ENCODE measurements around the gene MYO5B. TPM values are rescaled to one million over a fixed set of nuclear protein-coding genes. Genes with fewer than 3 reads are reported as not detected.

Gene MYO5B
- total RNA-seq, 1 donor from 2014 or later = 6.7 TPM

DNA sequence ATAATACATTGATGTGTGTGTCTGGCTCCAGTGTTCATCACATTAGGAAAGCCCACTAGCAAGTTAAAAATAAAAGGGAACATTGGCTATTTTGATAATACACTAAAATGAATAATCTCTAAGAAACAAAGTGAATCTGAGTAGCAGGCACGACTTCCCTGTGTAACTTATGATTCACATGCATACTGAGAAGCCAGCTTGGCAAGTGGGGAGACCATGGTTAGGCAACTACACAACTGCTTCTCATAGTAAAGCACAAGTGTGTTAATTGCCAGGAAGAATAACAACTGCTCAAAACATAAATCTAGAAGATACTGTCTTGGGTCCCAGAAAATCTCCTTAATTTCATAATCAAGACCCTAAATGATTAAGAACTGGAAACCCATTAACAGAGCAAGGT lies 4.0 kb downstream of the MYO5B start:
- H3K4me3 Mint-ChIP-seq = no peak overlapping the region
- Histone ChIP-seq H3K4me2 (no peak overlapping the region), H3K4me1 (peaks cover 14% of the 10 kb centered on the region), H3K27ac (no peak overlapping the region), H3K4me3 (no peak overlapping the region), H3K27me3 (peaks cover 73% of the 10 kb centered on the region), H3K9me3 (ENCODE audit: low read depth) (no peaks in the 10 kb centered on the region), H3F3A (ENCODE audit: low read depth) (no peaks in the 10 kb centered on the region), H3K9ac (no peak overlapping the region), H4K20me1 (ENCODE audit: low read depth) (peaks cover 23% of the 10 kb centered on the region), H3K36me3 (no peaks in the 10 kb centered on the region), H2AFZ (replicated peaks) (no peak overlapping the region), H3K79me2 (ENCODE audit: low read depth) (no peaks in the 10 kb centered on the region)
- peaks cover 9% of the 10 kb centered on the region for H3K4me1 Mint-ChIP-seq
- H3K27ac Mint-ChIP-seq = no peak overlapping the region
- H3K9me3 Mint-ChIP-seq = no peaks in the 10 kb centered on the region
- H3K27me3 Mint-ChIP-seq (ENCODE audit: insufficient read depth, low read depth) = peaks cover 41% of the 10 kb centered on the region
- no peak for DNase-seq (ENCODE audit: low spot score)
- H3K36me3 Mint-ChIP-seq = no peaks in the 10 kb centered on the region
- TF ChIP-seq EZH2 (IDR thresholded peaks at IDR 0.05) (no peak), EZH2phosphoT487 (IDR thresholded peaks at IDR 0.05) (no peak)
- TF ChIP-seq, protein P1, sequence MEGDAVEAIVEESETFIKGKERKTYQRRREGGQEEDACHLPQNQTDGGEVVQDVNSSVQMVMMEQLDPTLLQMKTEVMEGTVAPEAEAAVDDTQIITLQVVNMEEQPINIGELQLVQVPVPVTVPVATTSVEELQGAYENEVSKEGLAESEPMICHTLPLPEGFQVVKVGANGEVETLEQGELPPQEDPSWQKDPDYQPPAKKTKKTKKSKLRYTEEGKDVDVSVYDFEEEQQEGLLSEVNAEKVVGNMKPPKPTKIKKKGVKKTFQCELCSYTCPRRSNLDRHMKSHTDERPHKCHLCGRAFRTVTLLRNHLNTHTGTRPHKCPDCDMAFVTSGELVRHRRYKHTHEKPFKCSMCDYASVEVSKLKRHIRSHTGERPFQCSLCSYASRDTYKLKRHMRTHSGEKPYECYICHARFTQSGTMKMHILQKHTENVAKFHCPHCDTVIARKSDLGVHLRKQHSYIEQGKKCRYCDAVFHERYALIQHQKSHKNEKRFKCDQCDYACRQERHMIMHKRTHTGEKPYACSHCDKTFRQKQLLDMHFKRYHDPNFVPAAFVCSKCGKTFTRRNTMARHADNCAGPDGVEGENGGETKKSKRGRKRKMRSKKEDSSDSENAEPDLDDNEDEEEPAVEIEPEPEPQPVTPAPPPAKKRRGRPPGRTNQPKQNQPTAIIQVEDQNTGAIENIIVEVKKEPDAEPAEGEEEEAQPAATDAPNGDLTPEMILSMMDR (IDR thresholded peaks at IDR 0.05) = no peak

DNA sequence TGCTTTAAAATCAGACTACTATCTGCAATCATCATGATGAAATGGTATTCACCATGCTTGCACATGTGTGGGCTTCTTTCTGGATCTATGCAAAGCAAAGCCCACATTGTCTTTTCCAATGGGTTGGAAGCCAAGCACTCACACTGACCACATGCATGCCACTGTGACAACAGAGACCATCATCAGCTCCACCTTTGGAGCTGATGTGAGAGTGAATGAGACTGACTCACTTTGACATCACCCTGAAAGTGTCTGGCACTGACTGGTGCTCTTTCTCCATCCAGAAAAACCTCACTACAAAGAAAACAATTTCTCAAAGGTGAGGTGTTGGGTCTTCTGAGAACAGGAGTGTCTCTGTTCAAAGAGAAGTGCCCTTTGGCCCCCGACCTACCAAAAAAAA lies 4.7 kb downstream of the MYO5B start:
- Histone ChIP-seq H3K9ac (no peak overlapping the region), H3K4me1 (peaks cover 14% of the 10 kb centered on the region), H3K27me3 (peaks cover 66% of the 10 kb centered on the region), H3K4me3 (no peak overlapping the region), H3K9me3 (ENCODE audit: low read depth) (no peaks in the 10 kb centered on the region), H3K27ac (no peak overlapping the region), H3F3A (ENCODE audit: low read depth) (no peaks in the 10 kb centered on the region), H3K4me2 (no peak overlapping the region), H4K20me1 (ENCODE audit: low read depth) (peaks cover 23% of the 10 kb centered on the region), H2AFZ (replicated peaks) (no peak overlapping the region), H3K36me3 (no peaks in the 10 kb centered on the region), H3K79me2 (ENCODE audit: low read depth) (no peaks in the 10 kb centered on the region)
- no peaks in the 10 kb centered on the region for H3K9me3 Mint-ChIP-seq
- H3K27me3 Mint-ChIP-seq (ENCODE audit: insufficient read depth, low read depth) = peaks cover 35% of the 10 kb centered on the region
- H3K36me3 Mint-ChIP-seq = no peaks in the 10 kb centered on the region
- TF ChIP-seq EZH2 (IDR thresholded peaks at IDR 0.05) = no peak
- no peak for DNase-seq (ENCODE audit: low spot score)
- peaks cover 4% of the 10 kb centered on the region for H3K4me1 Mint-ChIP-seq
- H3K4me3 Mint-ChIP-seq = no peak overlapping the region
- H3K27ac Mint-ChIP-seq = no peak overlapping the region

DNA sequence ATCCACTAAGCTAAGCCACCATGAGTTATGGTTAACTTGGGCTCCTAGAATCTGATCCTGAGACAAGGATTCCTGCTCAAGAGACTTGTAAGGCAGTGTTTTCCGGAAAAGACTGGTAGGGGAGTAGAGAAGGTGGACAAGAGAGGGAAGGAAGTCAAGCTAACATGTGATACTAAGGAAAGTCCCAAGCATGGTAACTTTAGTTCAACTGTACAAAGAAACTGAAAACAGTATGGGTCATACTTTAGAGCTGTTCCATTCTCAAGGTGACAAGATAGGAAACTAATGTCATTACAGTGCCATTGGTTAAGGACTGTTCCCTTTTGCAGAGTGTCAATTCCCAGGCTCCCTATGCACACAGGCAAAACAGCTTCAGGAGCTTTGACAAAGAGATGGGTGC lies 5.8 kb downstream of the MYO5B start:
- Histone ChIP-seq H3F3A (ENCODE audit: low read depth) (no peaks in the 10 kb centered on the region), H2AFZ (replicated peaks) (no peak overlapping the region), H3K79me2 (ENCODE audit: low read depth) (no peaks in the 10 kb centered on the region), H3K9ac (no peak overlapping the region), H3K36me3 (no peaks in the 10 kb centered on the region), H3K4me3 (no peak overlapping the region), H3K27ac (no peak overlapping the region), H3K9me3 (ENCODE audit: low read depth) (no peaks in the 10 kb centered on the region), H3K4me1 (peaks cover 13% of the 10 kb centered on the region), H3K27me3 (peaks cover 55% of the 10 kb centered on the region), H3K4me2 (no peak overlapping the region), H4K20me1 (ENCODE audit: low read depth) (peaks cover 22% of the 10 kb centered on the region)
- H3K27ac Mint-ChIP-seq = no peak overlapping the region
- no peaks in the 10 kb centered on the region for H3K9me3 Mint-ChIP-seq
- TF ChIP-seq, protein P1 (IDR thresholded peaks at IDR 0.05) = no peak
- TF ChIP-seq EZH2 (IDR thresholded peaks at IDR 0.05) (no peak), EZH2phosphoT487 (IDR thresholded peaks at IDR 0.05) (no peak)
- no peaks in the 10 kb centered on the region for H3K36me3 Mint-ChIP-seq
- H3K27me3 Mint-ChIP-seq (ENCODE audit: insufficient read depth, low read depth) = peaks cover 37% of the 10 kb centered on the region
- H3K4me1 Mint-ChIP-seq = peaks cover 4% of the 10 kb centered on the region
- no peak for DNase-seq (ENCODE audit: low spot score)
- H3K4me3 Mint-ChIP-seq = no peak overlapping the region

DNA sequence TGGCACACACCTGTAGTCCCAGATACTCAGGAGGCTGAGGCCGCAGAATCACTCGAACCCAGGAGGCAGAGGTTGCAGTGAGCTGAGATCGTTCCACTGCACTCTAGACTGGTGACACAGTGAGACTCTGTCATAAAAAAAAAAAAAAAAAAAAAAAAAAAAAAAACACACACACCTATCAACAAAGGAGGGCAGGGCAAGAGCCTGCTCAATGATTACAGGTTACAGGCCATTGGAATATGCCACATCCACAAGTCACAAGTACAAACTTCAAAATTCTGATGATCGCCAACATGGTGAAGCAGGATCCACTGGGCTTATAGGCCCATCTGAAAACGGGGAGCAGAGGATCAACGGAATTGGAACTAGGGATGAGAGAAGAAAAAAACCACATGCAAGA lies 6.3 kb downstream of the MYO5B start:
- no peak for DNase-seq (ENCODE audit: low spot score)
- H3K36me3 ChIP-seq = no peaks in the 10 kb centered on the region
- no peak overlapping the region for H3K4me3 ChIP-seq
- H3K9ac ChIP-seq = no peak overlapping the region
- no peak for TF ChIP-seq EZH2phosphoT487 (IDR thresholded peaks at IDR 0.05)
- TF ChIP-seq, protein P1 (IDR thresholded peaks at IDR 0.05) = no peak
- no peak for TF ChIP-seq EZH2 (IDR thresholded peaks at IDR 0.05)
- H3K4me1 Mint-ChIP-seq = no peaks in the 10 kb centered on the region
- no peaks in the 10 kb centered on the region for H3K36me3 Mint-ChIP-seq
- no peak overlapping the region for H3K4me3 Mint-ChIP-seq
- no peaks in the 10 kb centered on the region for H3K9me3 ChIP-seq (ENCODE audit: low read depth)
- no peak overlapping the region for H3K27ac Mint-ChIP-seq
- peaks cover 17% of the 10 kb centered on the region for H4K20me1 ChIP-seq (ENCODE audit: low read depth)
- no peak overlapping the region for H3K4me2 ChIP-seq
- H3K27ac ChIP-seq = no peak overlapping the region
- peaks cover 35% of the 10 kb centered on the region for H3K27me3 Mint-ChIP-seq (ENCODE audit: insufficient read depth, low read depth)
- peaks cover 8% of the 10 kb centered on the region for H3K4me1 ChIP-seq
- H3K79me2 ChIP-seq (ENCODE audit: low read depth) = no peaks in the 10 kb centered on the region
- H3K27me3 ChIP-seq = peaks cover 50% of the 10 kb centered on the region
- no peaks in the 10 kb centered on the region for H3F3A ChIP-seq (ENCODE audit: low read depth)
- H3K9me3 Mint-ChIP-seq = no peaks in the 10 kb centered on the region
- H2AFZ ChIP-seq (replicated peaks) = no peak overlapping the region
